Measurements from ENCODE around the gene PRSS8.

PRSS8 gene

GRCh38 chr16:31168848-31169247, 33.3 kb upstream of the PRSS8 start:
- no peak for TF ChIP-seq REST (IDR thresholded peaks at IDR 0.05; ENCODE audit: insufficient read depth in 1 of 2, low read depth in 2 of 2, low read length in 2 of 2)
- no peak for TF ChIP-seq SIN3A (IDR thresholded peaks at IDR 0.05; ENCODE audit: borderline replicate concordance, insufficient read depth, low read length)
- TF ChIP-seq TAF1 (IDR thresholded peaks at IDR 0.05; ENCODE audit: borderline replicate concordance, insufficient read depth, low read length) = no peak
- TF ChIP-seq FOXP2 (optimal IDR thresholded peaks at IDR 0.05; ENCODE audit: borderline replicate concordance, extremely low read depth, extremely low read length, insufficient read depth) = no peak
- no peak for TF ChIP-seq POLR2AphosphoS5 (IDR thresholded peaks at IDR 0.05; ENCODE audit: low read depth, low read length)

GRCh38 chr16:31167315-31167714, 31.8 kb upstream of the PRSS8 start:
- TF ChIP-seq TAF1 (IDR thresholded peaks at IDR 0.05; ENCODE audit: borderline replicate concordance, insufficient read depth, low read length) (no peak), SIN3A (IDR thresholded peaks at IDR 0.05; ENCODE audit: borderline replicate concordance, insufficient read depth, low read length) (no peak), FOXP2 (optimal IDR thresholded peaks at IDR 0.05; ENCODE audit: borderline replicate concordance, extremely low read depth, extremely low read length, insufficient read depth) (no peak), POLR2AphosphoS5 (IDR thresholded peaks at IDR 0.05; ENCODE audit: low read depth, low read length) (no peak), REST (IDR thresholded peaks at IDR 0.05; ENCODE audit: insufficient read depth in 1 of 2, low read depth in 2 of 2, low read length in 2 of 2) (no peak)

GRCh38 chr16:31157136-31157535, 21.6 kb upstream of the PRSS8 start:
- no peak for TF ChIP-seq REST (IDR thresholded peaks at IDR 0.05; ENCODE audit: insufficient read depth in 1 of 2, low read depth in 2 of 2, low read length in 2 of 2)
- TF ChIP-seq TAF1 (IDR thresholded peaks at IDR 0.05; ENCODE audit: borderline replicate concordance, insufficient read depth, low read length) = no peak
- TF ChIP-seq SIN3A (IDR thresholded peaks at IDR 0.05; ENCODE audit: borderline replicate concordance, insufficient read depth, low read length) = no peak
- TF ChIP-seq POLR2AphosphoS5 (IDR thresholded peaks at IDR 0.05; ENCODE audit: low read depth, low read length) = no peak

GRCh38 chr16:31149894-31150890, 14.7 kb upstream of the PRSS8 start, which contains the start of gene PRSS36:
Gene PRSS36 (minus strand): TSS chr16:31150066. CDS start chr16:31150035, 31 bp downstream.
- TF ChIP-seq TAF1 (IDR thresholded peaks at IDR 0.05; ENCODE audit: borderline replicate concordance, insufficient read depth, low read length) = no peak
- no peak for TF ChIP-seq REST (IDR thresholded peaks at IDR 0.05; ENCODE audit: insufficient read depth in 1 of 2, low read depth in 2 of 2, low read length in 2 of 2)

Measured in PFSK-1 (cell line).